WTC11 (cell line): ENCODE data around the gene SAMD10. TPM values are rescaled to one million over a fixed set of nuclear protein-coding genes. Genes with fewer than 3 reads are reported as not detected.

Experiments used
- ATAC-seq: fragments of 200-7000 bp; cut with Tn5 transposase; 2 replicates; pipeline ENCODE4 v1.10.0; 2021; ENCODE audit warnings: mild to moderate bottlenecking, moderate library complexity
- CTCF ChIA-PET: fragments of 300-600 bp; sonication (Branson Sonifier 250); formaldehyde crosslinking; loops from one replicate; lab custom pipeline; 2021; ENCODE audit warnings: antibody characterized with exemption; lab: Charles Lee
- POLR2A ChIA-PET: fragments of 350-600 bp; sonication (Branson Sonifier 250); formaldehyde crosslinking; loops from one replicate; lab custom pipeline; 2021; ENCODE audit warnings: antibody characterized with exemption; lab: Charles Lee
- DNase-seq: peaks from one replicate; pipeline ENCODE4 v3.0.0; 2021; ENCODE audit warnings: low spot score
- H3K27ac Mint-ChIP-seq: 2 replicates; pipeline ENCODE4 v1.8.0; 2021; ENCODE audit warnings: mixed read lengths
- H3K27me3 Mint-ChIP-seq: 2 replicates; pipeline ENCODE4 v1.8.0; 2021; ENCODE audit warnings: low read depth, mild to moderate bottlenecking, moderate library complexity, mixed read lengths
- H3K36me3 Mint-ChIP-seq: 2 replicates; pipeline ENCODE4 v1.8.0; 2021; ENCODE audit warnings: mixed read lengths
- H3K4me1 Mint-ChIP-seq: 2 replicates; pipeline ENCODE4 v1.8.0; 2022; ENCODE audit warnings: mixed read lengths
- H3K4me3 Mint-ChIP-seq: 2 replicates; pipeline ENCODE4 v1.8.0; 2021; ENCODE audit warnings: mild to moderate bottlenecking, moderate library complexity, mixed read lengths
- H3K9me3 Mint-ChIP-seq: 2 replicates; pipeline ENCODE4 v1.8.0; 2021; ENCODE audit warnings: mixed read lengths
- ARID4B ChIP-seq: sonication (generic); formaldehyde crosslinking; IDR thresholded peaks from 2 replicates; pipeline ENCODE4 v1.8.0; 2023; ENCODE audit warnings: missing genetic modification reagents, mild to moderate bottlenecking, borderline replicate concordance
- ATF2 ChIP-seq: sonication (generic); formaldehyde crosslinking; IDR thresholded peaks from 2 replicates; pipeline ENCODE4 v1.8.1; 2022; ENCODE audit warnings: low read depth, missing genetic modification reagents, borderline replicate concordance
- CREB1 ChIP-seq: sonication (generic); formaldehyde crosslinking; IDR thresholded peaks from 2 replicates; pipeline ENCODE4 v1.8.0; 2023; ENCODE audit warnings: mild to moderate bottlenecking, missing genetic modification reagents
- E2F5 ChIP-seq: sonication (generic); formaldehyde crosslinking; IDR thresholded peaks from 2 replicates; pipeline ENCODE4 v1.8.1; 2022; ENCODE audit warnings: mild to moderate bottlenecking, moderate library complexity, missing genetic modification reagents
- ELF4 ChIP-seq: sonication (generic); formaldehyde crosslinking; IDR thresholded peaks from 2 replicates; pipeline ENCODE4 v1.8.1; 2022; ENCODE audit warnings: low read depth, mild to moderate bottlenecking, moderate library complexity, missing genetic modification reagents
- ETV6 ChIP-seq: sonication (generic); formaldehyde crosslinking; IDR thresholded peaks from 2 replicates; pipeline ENCODE4 v1.8.1; 2022; ENCODE audit warnings: mild to moderate bottlenecking, missing genetic modification reagents
- HMGA2 ChIP-seq: fragments of 250-450 bp; sonication (Bioruptor Pico); IDR thresholded peaks from 2 replicates; pipeline ENCODE4 v1.4.0; 2021; ENCODE audit warnings: mild to moderate bottlenecking, moderate library complexity
- NR1H2 ChIP-seq: sonication (generic); formaldehyde crosslinking; IDR thresholded peaks from 2 replicates; pipeline ENCODE4 v1.9.0; 2021; ENCODE audit warnings: mild to moderate bottlenecking, moderate library complexity, missing genetic modification reagents
- TEAD1 ChIP-seq: sonication (generic); formaldehyde crosslinking; IDR thresholded peaks from 2 replicates; pipeline ENCODE4 v1.8.0; 2022; ENCODE audit warnings: mild to moderate bottlenecking, missing genetic modification reagents
- ZNF317 ChIP-seq: sonication (generic); formaldehyde crosslinking; IDR thresholded peaks from 2 replicates; pipeline ENCODE4 v1.8.1; 2023; ENCODE audit warnings: low read depth, mild to moderate bottlenecking, moderate library complexity, missing genetic modification reagents, borderline replicate concordance
- total RNA-seq: library from RNA; stranded (reverse); gene quantifications from 3 replicates; pipeline ENCODE4 v1.2.3, GENCODE V29; 2021
- TF ChIP-seq, protein P1 (sequence below): sonication (generic); formaldehyde crosslinking; conservative IDR thresholded peaks from 2 replicates; pipeline ENCODE4 v1.8.1; 2022; ENCODE audit warnings: mild to moderate bottlenecking, missing genetic modification reagents
- TF ChIP-seq, protein P2 (sequence below): sonication (generic); formaldehyde crosslinking; IDR thresholded peaks from 2 replicates; pipeline ENCODE4 v1.8.1; 2022; ENCODE audit warnings: low read depth, mild to moderate bottlenecking, moderate library complexity, missing genetic modification reagents, borderline replicate concordance
- TF ChIP-seq, protein P3 (sequence below): fragments of 250-450 bp; sonication (Bioruptor Pico); IDR thresholded peaks from 2 replicates; pipeline ENCODE4 v2.1.2; 2022; ENCODE audit warnings: mild to moderate bottlenecking, moderate library complexity

The SAMD10 gene
- total RNA-seq, 1 experiment from 2014 or later = 6.2 TPM

GRCh38 chr20:63966944-63967322, 12.5 kb downstream of the SAMD10 start:
- H3K4me1 Mint-ChIP-seq = no peaks in the 10 kb centered on the region
- TF ChIP-seq ZNF317 (CRISPR knock-in tag) (no peak), ATF2 (CRISPR knock-in tag) (no peak), NR1H2 (CRISPR knock-in tag) (no peak)
- TF ChIP-seq, protein P1, sequence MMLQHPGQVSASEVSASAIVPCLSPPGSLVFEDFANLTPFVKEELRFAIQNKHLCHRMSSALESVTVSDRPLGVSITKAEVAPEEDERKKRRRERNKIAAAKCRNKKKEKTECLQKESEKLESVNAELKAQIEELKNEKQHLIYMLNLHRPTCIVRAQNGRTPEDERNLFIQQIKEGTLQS (CRISPR knock-in tag) = no peak
- H3K27me3 Mint-ChIP-seq = peaks cover 21% of the 10 kb centered on the region
- no peak for DNase-seq
- ChIA-PET POLR2A (no interaction called here), CTCF (no interaction called here)
- no peak overlapping the region for H3K27ac Mint-ChIP-seq
- H3K4me3 Mint-ChIP-seq = no peak overlapping the region
- H3K9me3 Mint-ChIP-seq = peaks cover 3% of the 10 kb centered on the region; the same call in 1 of the 2 replicates
- peaks cover 55% of the 10 kb centered on the region for H3K36me3 Mint-ChIP-seq
- no peak for ATAC-seq

DNA sequence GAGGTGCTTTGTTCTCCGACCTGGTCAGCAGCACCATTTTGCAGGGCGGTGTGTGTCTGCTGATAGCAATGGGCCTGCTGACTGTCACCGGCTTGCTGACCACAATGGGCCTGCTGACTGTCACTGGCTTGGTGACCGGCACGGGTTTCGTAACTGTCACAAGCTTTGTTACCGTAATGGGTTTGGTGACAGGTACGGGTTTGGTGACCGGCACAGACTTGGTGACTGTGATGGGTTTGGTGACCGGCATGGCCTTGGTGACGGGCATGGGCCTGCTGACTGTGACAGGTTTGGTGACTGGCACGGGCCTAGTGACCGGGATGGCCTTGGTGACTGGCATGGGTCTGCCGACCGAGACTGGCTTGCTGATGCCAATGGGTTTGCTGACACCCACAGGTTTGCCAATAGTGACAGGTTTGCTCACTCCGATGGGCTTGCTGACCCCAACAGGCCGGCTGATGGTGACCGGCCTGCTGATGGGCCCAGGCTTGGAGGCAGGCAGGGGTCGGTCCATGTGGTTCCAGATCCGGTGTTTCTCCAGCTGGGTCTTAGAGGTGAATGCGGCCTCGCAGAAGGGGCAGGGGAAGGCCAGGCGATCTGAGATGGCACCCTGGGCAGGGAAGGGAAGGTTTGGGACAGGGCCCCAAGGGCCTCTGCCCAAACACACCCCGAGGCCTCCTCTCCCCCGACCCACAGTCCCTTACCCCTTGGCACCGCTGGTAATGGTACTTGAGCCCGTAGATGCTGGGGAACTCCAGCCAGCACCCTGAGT, 13.1 kb downstream of the SAMD10 start:
- Mint-ChIP-seq H3K27ac (no peak overlapping the region), H3K4me1 (no peaks in the 10 kb centered on the region), H3K9me3 (peaks cover 3% of the 10 kb centered on the region; the same call in 1 of the 2 replicates), H3K36me3 (peaks cover 59% of the 10 kb centered on the region), H3K4me3 (no peak overlapping the region), H3K27me3 (peaks cover 16% of the 10 kb centered on the region)
- no peak for ATAC-seq
- POLR2A ChIA-PET = no interaction called here
- peak; percentile 41; the same call in 1 of the 2 replicates for TF ChIP-seq E2F5 (CRISPR knock-in tag)
- TF ChIP-seq, protein P1 (CRISPR knock-in tag) = 0 out of 2 replicates have a peak, but pooled peaks have one; percentile 37
- no peak for TF ChIP-seq ETV6 (CRISPR knock-in tag)
- no peak for DNase-seq
- CTCF ChIA-PET = no interaction called here

DNA sequence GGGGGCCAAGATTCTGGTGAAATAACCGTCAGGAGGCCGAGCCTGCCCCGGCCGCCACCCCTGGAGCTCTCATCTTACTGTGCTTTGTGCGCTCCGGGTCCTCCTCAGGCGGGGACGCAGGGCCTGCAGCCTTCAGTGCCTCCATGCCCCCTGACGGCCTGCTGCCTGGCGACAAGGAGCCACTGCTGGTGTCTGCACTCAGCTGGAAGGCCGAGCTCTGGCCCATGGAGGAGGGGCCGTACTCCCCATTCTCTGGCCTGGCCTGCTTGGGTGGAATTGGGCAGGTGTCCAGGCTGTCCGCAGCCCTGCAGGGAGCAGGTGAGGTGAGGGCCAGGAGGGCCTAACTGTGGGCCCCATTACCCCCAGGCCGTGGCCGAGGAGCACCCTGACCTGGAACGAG, 15.0 kb downstream of the SAMD10 start:
- CTCF ChIA-PET = no interaction called here

DNA sequence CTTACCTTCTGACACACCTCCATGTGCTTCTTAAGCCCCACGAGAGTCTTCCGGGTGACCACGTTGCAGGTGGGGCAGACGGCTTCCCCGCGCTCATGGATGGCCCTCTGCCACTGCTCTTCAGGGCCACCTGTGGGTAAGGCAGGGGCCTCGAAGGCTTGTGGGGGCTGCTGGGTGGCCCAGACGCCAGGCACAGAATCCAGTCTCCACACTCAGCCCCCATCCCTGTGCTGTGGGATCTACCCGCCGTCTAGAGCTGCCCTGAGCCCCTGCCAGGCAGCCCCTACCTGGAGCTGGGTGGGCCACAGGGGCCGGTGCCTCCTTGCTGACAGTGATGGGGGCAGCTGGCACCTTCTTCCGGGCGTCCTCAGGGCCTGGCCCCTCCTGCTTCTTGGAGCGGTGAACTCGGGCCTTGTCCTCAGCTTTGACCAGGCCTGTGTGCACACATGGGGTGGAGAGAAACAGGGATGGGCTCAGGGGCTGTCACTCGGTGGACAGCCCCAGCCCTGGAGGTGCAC, 15.6 kb downstream of the SAMD10 start:
- no peak overlapping the region for H3K4me3 Mint-ChIP-seq
- ATAC-seq = no peak
- CTCF ChIA-PET = no interaction called here
- peaks cover 3% of the 10 kb centered on the region; the same call in 1 of the 2 replicates for H3K9me3 Mint-ChIP-seq
- 0 out of 2 replicates have a peak, but pooled peaks cover 3% of the 10 kb centered on the region for H3K27me3 Mint-ChIP-seq
- POLR2A ChIA-PET = no interaction called here
- H3K4me1 Mint-ChIP-seq = peaks cover 4% of the 10 kb centered on the region
- DNase-seq = no peak
- TF ChIP-seq ELF4 (no peak), ATF2 (CRISPR knock-in tag) (no peak), TEAD1 (CRISPR knock-in tag) (no peak), HMGA2 (CRISPR knock-in tag) (no peak), CREB1 (CRISPR knock-in tag) (no peak), ARID4B (CRISPR knock-in tag) (no peak)
- TF ChIP-seq, protein P2, sequence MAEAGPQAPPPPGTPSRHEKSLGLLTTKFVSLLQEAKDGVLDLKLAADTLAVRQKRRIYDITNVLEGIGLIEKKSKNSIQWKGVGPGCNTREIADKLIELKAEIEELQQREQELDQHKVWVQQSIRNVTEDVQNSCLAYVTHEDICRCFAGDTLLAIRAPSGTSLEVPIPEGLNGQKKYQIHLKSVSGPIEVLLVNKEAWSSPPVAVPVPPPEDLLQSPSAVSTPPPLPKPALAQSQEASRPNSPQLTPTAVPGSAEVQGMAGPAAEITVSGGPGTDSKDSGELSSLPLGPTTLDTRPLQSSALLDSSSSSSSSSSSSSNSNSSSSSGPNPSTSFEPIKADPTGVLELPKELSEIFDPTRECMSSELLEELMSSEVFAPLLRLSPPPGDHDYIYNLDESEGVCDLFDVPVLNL (CRISPR knock-in tag) = no peak
- no peak overlapping the region for H3K27ac Mint-ChIP-seq
- peaks cover 61% of the 10 kb centered on the region for H3K36me3 Mint-ChIP-seq

More for the DNA sequence above, 15.0 kb downstream of the SAMD10 start:
- peaks cover 3% of the 10 kb centered on the region; the same call in 1 of the 2 replicates for H3K9me3 Mint-ChIP-seq
- DNase-seq (no peak), ATAC-seq (no peak)
- H3K4me1 Mint-ChIP-seq = no peaks in the 10 kb centered on the region
- H3K27me3 Mint-ChIP-seq = 0 out of 2 replicates have a peak, but pooled peaks cover 3% of the 10 kb centered on the region
- H3K36me3 Mint-ChIP-seq = peaks cover 62% of the 10 kb centered on the region
- POLR2A ChIA-PET = no interaction called here
- H3K4me3 Mint-ChIP-seq = no peak overlapping the region
- H3K27ac Mint-ChIP-seq = no peak overlapping the region
- TF ChIP-seq, protein P3, sequence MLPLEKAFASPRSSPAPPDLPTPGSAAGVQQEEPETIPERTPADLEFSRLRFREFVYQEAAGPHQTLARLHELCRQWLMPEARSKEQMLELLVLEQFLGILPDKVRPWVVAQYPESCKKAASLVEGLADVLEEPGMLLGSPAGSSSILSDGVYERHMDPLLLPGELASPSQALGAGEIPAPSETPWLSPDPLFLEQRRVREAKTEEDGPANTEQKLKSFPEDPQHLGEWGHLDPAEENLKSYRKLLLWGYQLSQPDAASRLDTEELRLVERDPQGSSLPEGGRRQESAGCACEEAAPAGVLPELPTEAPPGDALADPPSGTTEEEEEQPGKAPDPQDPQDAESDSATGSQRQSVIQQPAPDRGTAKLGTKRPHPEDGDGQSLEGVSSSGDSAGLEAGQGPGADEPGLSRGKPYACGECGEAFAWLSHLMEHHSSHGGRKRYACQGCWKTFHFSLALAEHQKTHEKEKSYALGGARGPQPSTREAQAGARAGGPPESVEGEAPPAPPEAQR (CRISPR knock-in tag) = no peak
